Activated naive CD8-positive, alpha-beta T cell treated with anti-CD3 and anti-CD28 coated beads, Interleukin-2, amount 50 U/mL, for 16 hours (primary cell): ENCODE measurements around the gene TMEM223.
"Not testable (repeated sequence)": the region's sequence is repeated elsewhere in the genome, so short reads cannot be mapped to it uniquely, and the experiment has no call there.

Experiments
- DNase-seq: peaks from one replicate; pipeline ENCODE4 v3.0.0-alpha.2; 2020; ENCODE audit warnings: low read depth, low spot score

The TMEM223 gene

DNA sequence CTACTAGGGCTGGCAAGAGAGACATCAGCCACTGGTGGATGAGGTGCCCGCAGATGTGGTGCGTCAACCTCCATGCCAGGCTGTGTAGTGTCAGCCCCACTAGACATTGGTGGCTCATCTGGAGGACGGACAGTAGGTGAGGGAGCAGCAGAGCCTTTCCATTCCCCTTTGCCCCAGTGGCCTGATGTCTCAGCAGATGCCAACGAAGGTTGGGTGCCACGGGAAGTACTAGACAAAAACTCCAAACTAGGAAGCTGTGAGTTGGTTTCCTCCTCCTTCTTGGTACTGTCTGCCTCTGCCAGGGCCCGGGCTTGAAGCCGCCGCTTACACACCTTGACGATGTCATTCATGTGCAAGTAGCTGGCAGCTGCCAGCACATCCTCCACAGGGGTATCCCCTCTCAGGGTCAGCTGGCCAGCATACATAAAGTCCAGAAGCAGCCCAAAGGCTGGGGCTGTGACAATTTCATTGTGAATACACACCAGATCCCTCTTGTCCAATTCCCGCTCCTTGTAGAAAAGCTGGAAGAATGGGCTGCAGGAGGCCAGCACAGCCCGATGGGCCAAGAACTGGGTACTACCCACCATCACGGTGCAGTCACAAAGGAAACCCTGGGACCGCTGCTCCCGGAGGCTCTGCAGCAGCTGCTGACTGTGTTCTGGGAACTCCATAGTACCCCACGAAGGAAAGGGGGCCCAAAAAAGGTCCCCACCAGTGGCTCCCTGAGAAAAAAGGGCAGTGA, 38.6 kb downstream of the TMEM223 start:
- no peak for DNase-seq

GRCh38 chr11:62752177-62752785, 39.5 kb downstream of the TMEM223 start:
- no peak for DNase-seq

GRCh38 chr11:62749931-62750330, 41.9 kb downstream of the TMEM223 start:
- DNase-seq: not testable (repeated sequence)

DNA sequence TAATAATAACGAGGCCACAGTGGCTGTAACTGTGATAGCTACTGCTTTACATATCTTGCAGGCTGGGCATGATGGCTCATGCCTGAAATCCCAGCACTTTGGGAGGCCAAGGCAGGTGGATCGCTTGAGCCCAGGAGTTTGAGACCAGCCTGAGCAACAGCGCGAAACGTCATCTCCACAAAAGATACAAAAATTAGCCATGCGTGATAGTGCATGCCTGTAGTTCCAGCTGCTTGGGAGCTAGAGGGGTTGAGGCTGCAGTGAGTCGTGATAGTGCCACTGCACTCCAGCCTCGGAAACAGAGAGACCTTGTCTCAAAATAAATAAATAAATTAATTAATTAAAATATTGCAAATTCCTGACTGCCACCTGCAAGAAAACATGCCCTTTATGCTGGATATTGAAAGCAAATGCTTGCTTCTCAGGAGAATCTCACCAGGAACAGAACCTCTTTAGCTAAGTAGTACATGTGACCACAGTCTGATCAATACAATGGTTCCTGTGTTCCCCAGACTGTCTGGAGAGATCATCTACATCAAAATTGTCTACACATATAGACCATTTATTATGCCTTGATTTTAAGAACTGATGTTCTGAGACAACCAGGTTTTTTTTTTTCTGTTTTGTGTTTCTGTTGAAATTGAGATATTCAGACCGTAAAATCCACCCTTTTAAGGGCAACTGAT, 44.2 kb downstream of the TMEM223 start:
- no peak for DNase-seq
